ENCODE data around the gene STPG3. TPM values are rescaled to one million over a fixed set of nuclear protein-coding genes. Genes with fewer than 3 reads are reported as not detected.

The STPG3 gene
- total and polyA plus RNA-seq, 9 of the 15 experiments (the other 6 are each of a cell fraction or from before 2014, with no cell fraction given) = not detected

- no peak; the same call in 1 of the 2 replicates for TF ChIP-seq CREB1 (IDR thresholded peaks at IDR 0.05)
- peak; percentile 14; the same call in 1 of the 2 replicates for TF ChIP-seq CREB1 (CRISPR knock-in tag; IDR thresholded peaks at IDR 0.05)
- no peak for TF ChIP-seq PBX2 (CRISPR knock-in tag; IDR thresholded peaks at IDR 0.05; ENCODE audit: low read depth)
- TF ChIP-seq PBX2 (tag; conservative IDR thresholded peaks at IDR 0.05; ENCODE audit: low read depth) = peak; percentile 74
- no peak for TF ChIP-seq KDM5B (IDR thresholded peaks at IDR 0.05; ENCODE audit: insufficient replicate concordance, low read depth, low read length)
- TF ChIP-seq KDM2B (CRISPR knock-in tag; IDR thresholded peaks at IDR 0.05) = 0 out of 2 replicates have a peak, but pooled peaks have one; percentile 48
- no peak for TF ChIP-seq BRD4 (IDR thresholded peaks at IDR 0.05)
- TF ChIP-seq REST (IDR thresholded peaks at IDR 0.05; ENCODE audit: borderline replicate concordance) = no peak
- TF ChIP-seq REST (CRISPR knock-in tag; IDR thresholded peaks at IDR 0.05; ENCODE audit: low read depth) = peak; percentile 68; the same call in 1 of the 2 replicates
- peak in 1 of 2 experiments; percentile 3; a peak in 1 of 4 replicates for TF ChIP-seq RCOR1 (IDR thresholded peaks at IDR 0.05; ENCODE audit: borderline replicate concordance in 1 of 2, low read depth in 2 of 2, low read length in 2 of 2)
- peak; percentile 39; the same call in 1 of the 2 replicates for TF ChIP-seq POLR2AphosphoS5 (IDR thresholded peaks at IDR 0.05; ENCODE audit: control insufficient read depth, insufficient read depth, low read depth, low read length)
- TF ChIP-seq POLR2AphosphoS2 (IDR thresholded peaks at IDR 0.05; ENCODE audit: low read length) = no peak; the same call in 1 of the 2 replicates
- TF ChIP-seq CREM (IDR thresholded peaks at IDR 0.05; ENCODE audit: low read depth) = peak; percentile 65; the same call in 1 of the 2 replicates
- peak; percentile 28; the same call in 1 of the 2 replicates for TF ChIP-seq HDAC2 (IDR thresholded peaks at IDR 0.05)
- peak; percentile 42; the same call in 1 of the 2 replicates for TF ChIP-seq RB1 (IDR thresholded peaks at IDR 0.05; ENCODE audit: low read depth)
- peak; percentile 78 for TF ChIP-seq ZFX (CRISPR knock-in tag; IDR thresholded peaks at IDR 0.05)
These were observed 27.8 kb upstream of the STPG3 start (continued) for GRCh38 chr9:137223078-137223970.
